Occipital lobe (tissue), 3 donors: ENCODE measurements around the gene FRG2C. TPM values are rescaled to one million over a fixed set of nuclear protein-coding genes. Genes with fewer than 3 reads are reported as not detected.
"Not testable (repeated sequence)": the region's sequence is repeated elsewhere in the genome, so short reads cannot be mapped to it uniquely, and the experiment has no call there.

Experiments
- DNase-seq: peaks from one replicate; lab custom pipeline; 2025; lab: John Stamatoyannopoulos, UW
- small RNA-seq: library from RNA; depleted of rRNA; stranded (forward); fragments of <200 nt; gene quantifications from one replicate; pipeline ENCODE3, GENCODE V24; 2014
- total RNA-seq: library from RNA; depleted of rRNA; stranded (reverse); fragments of >200 nt; gene quantifications from one replicate; pipeline ENCODE4 v1.2.3, GENCODE V29; 2014

FRG2C gene
- total RNA-seq, 1 donor from 2014 or later: not detected

- not testable (repeated sequence) for DNase-seq
Measured at GRCh38 chr3:75669348-75670297, 5.5 kb downstream of the FRG2C start.

DNA sequence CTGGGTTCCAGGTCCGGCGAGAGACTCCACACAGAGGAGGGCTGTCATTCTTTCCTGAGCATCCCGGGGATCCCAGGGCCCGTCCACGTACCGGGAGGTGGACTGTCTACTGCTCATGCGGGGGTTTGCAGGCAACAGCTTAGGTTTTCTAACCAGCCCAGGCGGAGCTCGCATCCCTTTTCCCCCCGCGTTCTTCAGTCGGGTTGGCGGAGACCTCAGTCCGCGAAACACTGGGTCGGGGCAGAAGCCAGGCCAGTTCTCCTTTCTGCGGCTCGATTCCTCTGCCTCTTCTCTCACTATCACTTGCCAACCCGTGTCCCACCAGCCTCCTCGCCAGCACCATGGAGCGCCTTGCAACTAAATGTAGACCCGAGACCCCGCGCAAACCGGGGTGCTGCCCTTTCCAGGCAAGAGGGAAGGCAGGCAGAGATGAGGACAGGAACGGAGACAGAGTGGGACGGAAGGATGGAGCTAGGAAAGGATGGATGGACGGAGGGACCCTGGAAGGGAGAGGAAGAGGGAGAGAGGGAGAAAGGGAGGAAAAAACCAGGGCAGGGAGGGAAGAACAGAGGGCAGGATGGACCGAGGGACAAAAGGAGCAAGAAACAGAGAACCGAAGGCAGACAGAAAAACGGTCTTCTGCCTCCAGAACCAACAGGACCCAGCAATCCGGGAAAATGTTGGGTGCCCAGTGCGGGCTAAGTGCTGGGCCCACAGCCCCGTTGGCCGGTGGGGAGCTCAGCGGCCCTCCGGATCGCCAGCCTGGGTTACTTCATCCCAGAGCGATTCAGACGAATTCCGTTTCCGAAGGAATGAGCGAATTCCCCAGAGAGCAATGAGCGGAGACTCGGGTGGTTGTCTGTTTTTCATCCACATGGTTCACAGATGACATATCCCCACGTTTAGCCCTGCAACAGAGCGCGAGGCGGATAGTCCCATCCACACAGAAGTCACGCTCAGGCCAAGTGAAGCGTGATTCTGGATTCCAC is 6.5 kb downstream of the FRG2C start:
- not testable (repeated sequence) for DNase-seq

- not testable (repeated sequence) for DNase-seq
Measured at GRCh38 chr3:75671287-75672139, 7.4 kb downstream of the FRG2C start.

GRCh38 chr3:75672140-75672775 is 8.1 kb downstream of the FRG2C start:
- not testable (repeated sequence) for DNase-seq

DNA sequence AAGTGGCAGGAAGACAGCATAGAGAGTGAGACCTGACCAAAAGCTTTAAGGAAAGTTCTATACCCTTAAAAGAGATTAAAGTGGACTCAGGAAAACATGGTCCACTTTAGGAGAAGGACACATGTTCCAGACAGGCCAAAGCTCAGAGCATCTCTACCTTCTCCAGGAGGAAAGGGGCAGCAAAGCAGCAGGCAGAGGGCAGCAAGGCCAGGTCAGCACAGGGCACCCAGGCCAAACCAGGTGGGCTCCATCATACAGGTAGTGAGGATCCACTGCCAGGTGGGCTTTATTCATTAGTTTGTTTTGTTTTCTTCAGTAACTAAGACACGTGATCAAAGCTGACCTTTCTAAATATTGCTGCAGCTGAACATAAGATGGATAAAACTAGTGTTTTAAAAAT is 19.8 kb downstream of the FRG2C start:
- not testable (repeated sequence) for DNase-seq

GRCh38 chr3:75687323-75687722 is 23.2 kb downstream of the FRG2C start:
- no peak for DNase-seq

- DNase-seq: no peak
Measured at GRCh38 chr3:75692061-75692460, 27.9 kb downstream of the FRG2C start.

Small RNA genes lying within 50 kb of the gene (small RNA-seq; reads per million reads assigned to genes)
- gene AC108724.2: not detected

Other genes with a start within 250 kb of the FRG2C start
- 22.3 TPM for gene ZNF717, start 121.2 kb downstream of the FRG2C start, total RNA-seq